UCSD-AML1 (cell line): ENCODE measurements around the gene CRLF2.
"Not testable (repeated sequence)": the region's sequence is repeated elsewhere in the genome, so short reads cannot be mapped to it uniquely, and the experiment has no call there.

Experiments
- DNase-seq: peaks from one replicate; lab custom pipeline; 2025; ENCODE audit not compliant: unreplicated experiment; lab: John Stamatoyannopoulos, UW

CRLF2 gene

GRCh38 chrX:1169189-1169588, 43.3 kb downstream of the CRLF2 start:
- DNase-seq, result no peak

GRCh38 chrX:1167918-1168481, 44.4 kb downstream of the CRLF2 start:
- no peak for DNase-seq

- no peak for DNase-seq
These were observed 45.0 kb downstream of the CRLF2 start for GRCh38 chrX:1167466-1167865.

GRCh38 chrX:1165535-1166196, 46.8 kb downstream of the CRLF2 start:
- DNase-seq, result no peak

GRCh38 chrX:1164322-1165288, 47.8 kb downstream of the CRLF2 start:
- no peak for DNase-seq

- no peak for DNase-seq
These were observed 49.2 kb downstream of the CRLF2 start for GRCh38 chrX:1163231-1163630.

GRCh38 chrX:1162119-1162916, 50.1 kb downstream of the CRLF2 start:
- DNase-seq, result no peak

- no peak for DNase-seq
These were observed 52.9 kb downstream of the CRLF2 start for GRCh38 chrX:1159548-1159947.

- DNase-seq, result not testable (repeated sequence)
These were observed 55.6 kb downstream of the CRLF2 start for GRCh38 chrX:1156681-1157455.

GRCh38 chrX:1153940-1154339, 58.5 kb downstream of the CRLF2 start:
- no peak for DNase-seq

GRCh38 chrX:1152090-1152489, 60.4 kb downstream of the CRLF2 start:
- no peak for DNase-seq

GRCh38 chrX:1151378-1152077, 60.9 kb downstream of the CRLF2 start:
- no peak for DNase-seq

- DNase-seq, result no peak
These were observed 61.7 kb downstream of the CRLF2 start for GRCh38 chrX:1150569-1151347.

- no peak for DNase-seq
These were observed 64.6 kb downstream of the CRLF2 start for GRCh38 chrX:1147611-1148515.

- DNase-seq, result no peak
These were observed 68.2 kb downstream of the CRLF2 start for GRCh38 chrX:1144293-1144692.
